WERI-Rb-1 (cell line): ENCODE results near the gene TMEFF2.

Experiments used
- DNase-seq: peaks from one replicate; pipeline ENCODE4 v3.0.0-alpha.2; 2020
- H3K27ac ChIP-seq: fragments of 250-450 bp; sonication (Bioruptor Pico); 2 replicates; pipeline ENCODE4 v1.5.1; 2020; ENCODE audit warnings: mild to moderate bottlenecking, moderate library complexity
- H3K27me3 ChIP-seq: fragments of 250-450 bp; sonication (Bioruptor Pico); 2 replicates; pipeline ENCODE4 v1.5.1; 2021; ENCODE audit warnings: mild to moderate bottlenecking, low read depth, moderate library complexity; ENCODE audit not compliant: insufficient read depth, severe bottlenecking
- H3K36me3 ChIP-seq: fragments of 250-450 bp; sonication (Bioruptor Pico); 2 replicates; pipeline ENCODE4 v1.5.1; 2020; ENCODE audit warnings: mild to moderate bottlenecking, moderate library complexity
- H3K4me3 ChIP-seq: 2 replicates; pipeline ENCODE4 v1.5.1; 2011; ENCODE audit warnings: low read depth, mild to moderate bottlenecking, control low read depth, low read length
- H3K9me3 ChIP-seq: fragments of 250-450 bp; sonication (Bioruptor Pico); 2 replicates; pipeline ENCODE4 v1.5.1; 2021; ENCODE audit warnings: mild to moderate bottlenecking, moderate library complexity; ENCODE audit not compliant: severe bottlenecking
- CTCF ChIP-seq: IDR thresholded peaks from 2 replicates; pipeline ENCODE4 v1.5.1; 2011; ENCODE audit warnings: low read depth, mild to moderate bottlenecking, control low read depth, inconsistent platforms, low read length

The TMEFF2 gene

GRCh38 chr2:192195548-192196418 is 1.1 kb upstream of the TMEFF2 start:
- no peaks in the 10 kb centered on the region for H3K9me3 ChIP-seq
- no peak overlapping the region for H3K27ac ChIP-seq
- peaks cover 10% of the 10 kb centered on the region for H3K27me3 ChIP-seq
- no peak for DNase-seq
- peak overlapping the region; percentile 62 for H3K4me3 ChIP-seq
- no peaks in the 10 kb centered on the region for H3K36me3 ChIP-seq
- no peak for TF ChIP-seq CTCF

- Histone ChIP-seq H3K27ac (no peak overlapping the region), H3K36me3 (no peaks in the 10 kb centered on the region), H3K4me3 (peak overlapping the region; percentile 62), H3K9me3 (no peaks in the 10 kb centered on the region), H3K27me3 (peaks cover 10% of the 10 kb centered on the region)
- DNase-seq = peak; percentile 27
- TF ChIP-seq CTCF = no peak
Measured at GRCh38 chr2:192194265-192194865, 368 bp downstream of the TMEFF2 start.

GRCh38 chr2:192190474-192190873 is 4.3 kb downstream of the TMEFF2 start:
- DNase-seq = no peak
- Histone ChIP-seq H3K36me3 (no peaks in the 10 kb centered on the region), H3K4me3 (no peak overlapping the region), H3K27me3 (peaks cover 7% of the 10 kb centered on the region), H3K27ac (no peak overlapping the region), H3K9me3 (no peaks in the 10 kb centered on the region)
- TF ChIP-seq CTCF = peak; percentile 16; the same call in 1 of the 2 replicates

GRCh38 chr2:192186806-192187205 is 7.9 kb downstream of the TMEFF2 start:
- no peak for TF ChIP-seq CTCF
- DNase-seq = no peak
- no peaks in the 10 kb centered on the region for H3K27me3 ChIP-seq

GRCh38 chr2:192184349-192184748 is 10.4 kb downstream of the TMEFF2 start:
- no peak overlapping the region for H3K4me3 ChIP-seq
- no peak for TF ChIP-seq CTCF
- H3K27ac ChIP-seq = no peak overlapping the region
- no peaks in the 10 kb centered on the region for H3K36me3 ChIP-seq
- H3K27me3 ChIP-seq = no peaks in the 10 kb centered on the region
- H3K9me3 ChIP-seq = no peaks in the 10 kb centered on the region
- DNase-seq = no peak

More at GRCh38 chr2:192186806-192187205, 7.9 kb downstream of the TMEFF2 start:
- Histone ChIP-seq H3K27ac (no peak overlapping the region), H3K9me3 (no peaks in the 10 kb centered on the region), H3K36me3 (no peaks in the 10 kb centered on the region), H3K4me3 (no peak overlapping the region)
